ENCODE results near the gene KLHDC4.

DNA sequence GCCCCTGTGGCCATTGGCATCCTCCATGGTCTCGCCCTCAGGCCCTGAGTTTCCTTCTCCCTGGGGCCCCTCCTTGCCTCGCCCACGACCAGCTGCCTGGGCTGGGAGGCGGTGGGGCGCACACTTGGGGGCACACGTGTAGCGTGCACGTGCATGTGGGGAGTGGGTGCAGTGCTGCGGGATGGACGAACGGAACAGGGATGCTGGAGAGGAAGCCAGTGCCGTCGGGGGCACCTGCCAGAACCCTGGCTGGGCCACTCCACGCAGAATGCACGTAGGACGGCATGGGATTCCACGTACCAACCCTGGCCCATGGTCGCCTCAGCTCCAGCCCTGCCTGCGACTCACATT lies 80.4 kb downstream of the KLHDC4 start:
- no peak for TF ChIP-seq POLR2A (IDR thresholded peaks at IDR 0.05; ENCODE audit: extremely low read depth, insufficient read length)
- TF ChIP-seq, protein P1, sequence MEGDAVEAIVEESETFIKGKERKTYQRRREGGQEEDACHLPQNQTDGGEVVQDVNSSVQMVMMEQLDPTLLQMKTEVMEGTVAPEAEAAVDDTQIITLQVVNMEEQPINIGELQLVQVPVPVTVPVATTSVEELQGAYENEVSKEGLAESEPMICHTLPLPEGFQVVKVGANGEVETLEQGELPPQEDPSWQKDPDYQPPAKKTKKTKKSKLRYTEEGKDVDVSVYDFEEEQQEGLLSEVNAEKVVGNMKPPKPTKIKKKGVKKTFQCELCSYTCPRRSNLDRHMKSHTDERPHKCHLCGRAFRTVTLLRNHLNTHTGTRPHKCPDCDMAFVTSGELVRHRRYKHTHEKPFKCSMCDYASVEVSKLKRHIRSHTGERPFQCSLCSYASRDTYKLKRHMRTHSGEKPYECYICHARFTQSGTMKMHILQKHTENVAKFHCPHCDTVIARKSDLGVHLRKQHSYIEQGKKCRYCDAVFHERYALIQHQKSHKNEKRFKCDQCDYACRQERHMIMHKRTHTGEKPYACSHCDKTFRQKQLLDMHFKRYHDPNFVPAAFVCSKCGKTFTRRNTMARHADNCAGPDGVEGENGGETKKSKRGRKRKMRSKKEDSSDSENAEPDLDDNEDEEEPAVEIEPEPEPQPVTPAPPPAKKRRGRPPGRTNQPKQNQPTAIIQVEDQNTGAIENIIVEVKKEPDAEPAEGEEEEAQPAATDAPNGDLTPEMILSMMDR (IDR thresholded peaks at IDR 0.05; ENCODE audit: low read depth, low read length), result no peak
